HepG2 (cell line): ENCODE data around the gene TSPAN12. TPM values are rescaled to one million over a fixed set of nuclear protein-coding genes. Genes with fewer than 3 reads are reported as not detected.
"Not testable (repeated sequence)": the region's sequence is repeated elsewhere in the genome, so short reads cannot be mapped to it uniquely, and the experiment has no call there.

ENCODE experiments used
- ATAC-seq: fragments of 200-7000 bp; cut with Tn5 transposase; 3 replicates; pipeline ENCODE4 v1.9.1; 2020; ENCODE audit warnings: mild to moderate bottlenecking, moderate library complexity
- BruUV-seq: library from RNA; stranded (reverse); fragments of 400-500 nt; replicated peaks from 2 replicates; lab custom pipeline; 2021; lab: Mats Ljungman, UMichigan
- CTCF ChIA-PET: fragments of 300-600 bp; formaldehyde crosslinking; extraction: SDS; loops from one replicate; lab custom pipeline; 2021; ENCODE audit warnings: low total read pairs, inconsistent platforms, low intra/inter-chr PET ratio; lab: Yijun Ruan, JAX
- POLR2A ChIA-PET: fragments of 350-600 bp; sonication (Branson Sonifier 250); formaldehyde crosslinking; loops from one replicate; lab custom pipeline; 2020; ENCODE audit warnings: antibody characterized with exemption, inconsistent platforms; lab: Yijun Ruan, JAX
- DNase-seq: peaks from one replicate; pipeline ENCODE4 v3.0.0-alpha.2; 2015; ENCODE audit warnings: low spot score
- FAIRE-seq: peaks from 3 replicates; lab custom pipeline; 2011; peaks lifted over from hg19 to GRCh38; lab: Jason Lieb, UNC
- H2AFZ ChIP-seq: one replicate; pipeline ENCODE4 v1.6.1; 2011; ENCODE audit warnings: low read length, inconsistent platforms
- H3K27ac ChIP-seq: fragments of 300-600 bp; 3 replicates; pipeline ENCODE4 v1.8.0; 2011; ENCODE audit warnings: mixed run types, mild to moderate bottlenecking, mixed read lengths, low read length, inconsistent platforms; ENCODE audit not compliant: insufficient read depth; ENCODE audit errors: extremely low read length
- H3K27me3 ChIP-seq, 2 experiments: fragments of 200-600 bp in 1 of 2; 2 replicates in 1 of 2; 3 replicates in 1 of 2; pipeline versions ENCODE4 v1.6.0 to v1.8.0; 2011; ENCODE audit warnings: low read length in 2 of 2, mild to moderate bottlenecking in 2 of 2, moderate library complexity in 2 of 2, inconsistent platforms in 1 of 2; ENCODE audit not compliant: insufficient read depth in 2 of 2, control insufficient read depth in 1 of 2
- H3K36me3 ChIP-seq, 2 experiments: fragments of 200-600 bp in 1 of 2; replicated peaks in 1 of 2; 2 replicates in 1 of 2; 3 replicates in 1 of 2; pipeline versions ENCODE4 v1.5.1 to v1.8.0; 2011; ENCODE audit warnings: low read length in 2 of 2, inconsistent platforms in 1 of 2; ENCODE audit not compliant: insufficient read depth in 2 of 2, control insufficient read depth in 1 of 2
- H3K4me1 ChIP-seq: 2 replicates; pipeline ENCODE4 v1.5.1; 2012; ENCODE audit warnings: low read length, inconsistent platforms; ENCODE audit not compliant: insufficient read depth
- H3K4me2 ChIP-seq: 2 replicates; pipeline ENCODE4 v1.6.0; 2011; ENCODE audit warnings: low read depth, low read length, inconsistent platforms
- H3K4me3 ChIP-seq, 3 experiments: fragments of 200-600 bp in 1 of 3; sonication (generic), shearing (Covaris generic) in 1 of 3; replicated peaks in 1 of 3; 2 replicates each; pipeline ENCODE4 v1.5.1; 2011 to 2016; ENCODE audit warnings: low read length in 3 of 3, inconsistent platforms in 2 of 3, low read depth in 2 of 3, mild to moderate bottlenecking in 2 of 3, control low read depth in 1 of 3, mixed read lengths in 1 of 3; ENCODE audit not compliant: insufficient read depth in 1 of 3
- H3K79me2 ChIP-seq: one replicate; pipeline ENCODE4 v1.6.1; 2011; ENCODE audit warnings: low read length, inconsistent platforms; ENCODE audit not compliant: insufficient read depth
- H3K9ac ChIP-seq: 2 replicates; pipeline ENCODE4 v1.6.0; 2011; ENCODE audit warnings: mild to moderate bottlenecking, low read depth, low read length, inconsistent platforms; ENCODE audit not compliant: insufficient read depth
- H3K9me3 ChIP-seq: 2 replicates; pipeline ENCODE4 v1.5.1; 2012; ENCODE audit warnings: mild to moderate bottlenecking, low read length
- H4K20me1 ChIP-seq: 2 replicates; pipeline ENCODE4 v1.6.0; 2011; ENCODE audit warnings: inconsistent platforms, mild to moderate bottlenecking, low read length, moderate library complexity; ENCODE audit not compliant: insufficient read depth
- NR2F6 ChIP-seq, 2 experiments: IDR thresholded peaks; 2 replicates each; pipeline ENCODE4 v1.6.1; 2016; ENCODE audit warnings: antibody characterized with exemption in 1 of 2, mild to moderate bottlenecking in 1 of 2
- RFXAP ChIP-seq: sonication (generic); formaldehyde crosslinking; IDR thresholded peaks from 2 replicates; pipeline ENCODE4 v1.4.0; 2020; ENCODE audit warnings: missing genetic modification reagents, borderline replicate concordance
- ZNF20 ChIP-seq: sonication (generic); formaldehyde crosslinking; IDR thresholded peaks from 2 replicates; pipeline ENCODE4 v1.4.0; 2020; ENCODE audit warnings: mild to moderate bottlenecking, moderate library complexity, missing genetic modification reagents
- ZNF337 ChIP-seq: sonication (generic); formaldehyde crosslinking; IDR thresholded peaks from 2 replicates; pipeline ENCODE4 v1.5.1; 2020; ENCODE audit warnings: missing genetic modification reagents, low read depth, mild to moderate bottlenecking, borderline replicate concordance
- ZNF501 ChIP-seq: sonication (generic); formaldehyde crosslinking; IDR thresholded peaks from 2 replicates; pipeline ENCODE4 v1.5.1; 2020; ENCODE audit warnings: mild to moderate bottlenecking, moderate library complexity, missing genetic modification reagents
- ZNF556 ChIP-seq: sonication (generic); formaldehyde crosslinking; IDR thresholded peaks from 2 replicates; pipeline ENCODE4 v1.4.0; 2020; ENCODE audit warnings: mild to moderate bottlenecking, missing genetic modification reagents, borderline replicate concordance
- WGBS: methylation state at CpG from one replicate; pipeline ENCODE4 v1.1.6; 2017; ENCODE audit warnings: low lambda C conversion rate; 5-methylcytosine and 5-hydroxymethylcytosine counted together
- in situ Hi-C: cut with HindIII; loops from 2 replicates; pipeline ENCODE4 v1.10.0; 2017; ENCODE audit warnings: low pct_unique_long_range_greater_than_20kb; ENCODE audit not compliant: extremely low pct_ligation_motif_present
- intact Hi-C: fragments of 100-400 bp; cut with micrococcal nuclease; formaldehyde crosslinking; loops from one replicate; pipeline ENCODE4 v1.10.0; 2022; ENCODE audit not compliant: unreplicated experiment
- polyA plus RNA-seq, 8 experiments: library from polyadenylated mRNA; depleted of rRNA in 3 of 8; stranded (reverse) in 7 of 8; unstranded in 1 of 8; fragments of >200 nt; fragmentation: Illumina TruSeq in 4 of 8; extraction: Trizol in 4 of 8; gene quantifications; 2 replicates each; pipeline versions ENCODE4 v1.2.1 to v1.2.3, GENCODE V29; 2011 to 2016; ENCODE audit warnings: low read depth in 4 of 8, missing spikeins in 1 of 8, mixed read lengths in 1 of 8; ENCODE audit not compliant: insufficient read depth in 1 of 8
- total RNA-seq, 5 experiments: library from RNA; depleted of rRNA; stranded (reverse); fragments of >200 nt; fragmentation: Illumina TruSeq; extraction: Trizol; gene quantifications; 2 replicates each; pipeline ENCODE4 v1.2.3, GENCODE V29; 2016; ENCODE audit warnings: low read depth in 1 of 5
- TF ChIP-seq, protein P1 (sequence below): sonication (generic); formaldehyde crosslinking; IDR thresholded peaks from 2 replicates; pipeline ENCODE4 v1.9.0; 2022; ENCODE audit warnings: missing genetic modification reagents, mild to moderate bottlenecking, borderline replicate concordance

The TSPAN12 gene
- total and polyA plus RNA-seq, 2 of the 13 experiments (the other 11 are each of a cell fraction or from before 2014, with no cell fraction given): 0.48 to 0.95 TPM

DNA sequence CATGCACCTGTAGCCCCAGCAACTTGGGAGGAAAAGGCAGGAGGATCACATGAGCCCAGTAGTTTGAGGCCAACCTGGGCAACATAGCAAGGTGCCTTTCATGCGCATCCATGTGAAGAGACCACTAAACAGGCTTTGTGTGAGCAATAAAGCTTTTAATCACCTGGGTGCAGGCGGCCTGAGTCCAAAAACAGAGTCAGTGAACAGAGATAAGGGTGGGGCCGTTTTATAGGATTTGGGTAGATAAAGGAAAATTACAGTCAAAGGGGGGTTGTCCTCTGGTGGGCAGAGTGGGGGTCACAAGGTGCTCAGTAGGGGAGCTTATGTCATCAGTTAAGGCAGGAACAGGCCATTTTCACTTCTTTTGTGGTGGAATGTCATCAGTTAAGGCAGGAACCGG, 27.7 kb upstream of the TSPAN12 start:
- H3K4me3 ChIP-seq, in situ Hi-C loops, H3K27me3 ChIP-seq, H3K9ac ChIP-seq, H3K36me3 ChIP-seq, H3K4me1 ChIP-seq, H3K4me2 ChIP-seq, BruUV-seq, H2AFZ ChIP-seq, intact Hi-C loops, CTCF ChIA-PET, ATAC-seq, FAIRE-seq, H3K9me3 ChIP-seq, H4K20me1 ChIP-seq, POLR2A ChIA-PET, H3K79me2 ChIP-seq, H3K27ac ChIP-seq, DNase-seq: not testable (repeated sequence)
- 0% methylated on average over 4 of the region's 4 CpGs for WGBS

- Histone ChIP-seq H2AFZ (no peak overlapping the region), H3K27me3 (no peaks in the 10 kb centered on the region), H3K79me2 (no peaks in the 10 kb centered on the region), H3K27ac (no peak overlapping the region), H3K36me3 (no peaks in the 10 kb centered on the region), H3K9me3 (no peaks in the 10 kb centered on the region), H4K20me1 (no peaks in the 10 kb centered on the region), H3K4me3 (no peak overlapping the region), H3K4me2 (no peak overlapping the region), H3K9ac (no peak overlapping the region), H3K4me1 (no peaks in the 10 kb centered on the region)
- WGBS: 7% methylated on average over 4 of the region's 4 CpGs
- intact Hi-C loops: no loop called here
- ATAC-seq (no peak), FAIRE-seq (no peak), DNase-seq (no peak)
- TF ChIP-seq ZNF501 (CRISPR knock-in tag) (no peak), NR2F6 (IDR thresholded peaks at IDR 0.05) (no peak), NR2F6 (CRISPR knock-in tag; IDR thresholded peaks at IDR 0.05) (no peak), ZNF337 (CRISPR knock-in tag) (no peak), RFXAP (CRISPR knock-in tag) (no peak), ZNF20 (CRISPR knock-in tag) (no peak), ZNF556 (CRISPR knock-in tag) (no peak)
- TF ChIP-seq, protein P1, sequence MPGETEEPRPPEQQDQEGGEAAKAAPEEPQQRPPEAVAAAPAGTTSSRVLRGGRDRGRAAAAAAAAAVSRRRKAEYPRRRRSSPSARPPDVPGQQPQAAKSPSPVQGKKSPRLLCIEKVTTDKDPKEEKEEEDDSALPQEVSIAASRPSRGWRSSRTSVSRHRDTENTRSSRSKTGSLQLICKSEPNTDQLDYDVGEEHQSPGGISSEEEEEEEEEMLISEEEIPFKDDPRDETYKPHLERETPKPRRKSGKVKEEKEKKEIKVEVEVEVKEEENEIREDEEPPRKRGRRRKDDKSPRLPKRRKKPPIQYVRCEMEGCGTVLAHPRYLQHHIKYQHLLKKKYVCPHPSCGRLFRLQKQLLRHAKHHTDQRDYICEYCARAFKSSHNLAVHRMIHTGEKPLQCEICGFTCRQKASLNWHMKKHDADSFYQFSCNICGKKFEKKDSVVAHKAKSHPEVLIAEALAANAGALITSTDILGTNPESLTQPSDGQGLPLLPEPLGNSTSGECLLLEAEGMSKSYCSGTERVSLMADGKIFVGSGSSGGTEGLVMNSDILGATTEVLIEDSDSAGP (CRISPR knock-in tag): no peak
- in situ Hi-C loops: no loop called here
- BruUV-seq: no TSS peak
- ChIA-PET POLR2A (no interaction called here), CTCF (no interaction called here)
Measured at GRCh38 chr7:120877701-120878100, 19.8 kb upstream of the TSPAN12 start.
